Endothelial cell of umbilical vein (primary cell): ENCODE measurements around the gene PSMB5. TPM values are rescaled to one million over a fixed set of nuclear protein-coding genes. Genes with fewer than 3 reads are reported as not detected.

ENCODE experiments used
- BruUV-seq: library from RNA; stranded (reverse); fragments of 400-500 nt; replicated peaks from 2 replicates; lab custom pipeline; 2021; lab: Mats Ljungman, UMichigan
- CTCF ChIA-PET: fragments of 300-600, 350-600 bp; sonication (Branson Sonifier 250); formaldehyde crosslinking; loops from one replicate; lab custom pipeline; 2021; ENCODE audit warnings: antibody characterized with exemption, inconsistent platforms; lab: Charles Lee
- POLR2A ChIA-PET: fragments of 300-600, 350-600 bp; sonication (Branson Sonifier 250); formaldehyde crosslinking; loops from one replicate; lab custom pipeline; 2021; ENCODE audit warnings: antibody characterized with exemption, inconsistent platforms; lab: Charles Lee
- DNase-seq: peaks from one replicate; pipeline ENCODE4 v3.0.0-alpha.2; 2011; ENCODE audit warnings: low read depth, low spot score
- FAIRE-seq: peaks from 2 replicates; lab custom pipeline; 2011; peaks lifted over from hg19 to GRCh38; lab: Jason Lieb, UNC
- H2AFZ ChIP-seq: 2 replicates; pipeline ENCODE4 v1.6.0; 2012; ENCODE audit warnings: low read depth, low read length, control low read depth, inconsistent platforms
- H3K27ac ChIP-seq: 2 replicates; pipeline ENCODE4 v1.5.1; 2011; ENCODE audit warnings: low read depth, mild to moderate bottlenecking, control low read depth, low read length, moderate library complexity; ENCODE audit not compliant: insufficient read depth
- H3K27me3 ChIP-seq, 2 experiments: 2 replicates each; pipeline versions ENCODE4 v1.6.0 to v1.6.1; 2011; ENCODE audit warnings: low read length in 2 of 2, mixed read lengths in 1 of 2; ENCODE audit not compliant: control insufficient read depth in 2 of 2, insufficient read depth in 2 of 2
- H3K36me3 ChIP-seq, 2 experiments: 2 replicates in 1 of 2; 3 replicates in 1 of 2; pipeline ENCODE4 v1.5.1; 2011; ENCODE audit warnings: low read length in 2 of 2, mild to moderate bottlenecking in 1 of 2, moderate library complexity in 1 of 2; ENCODE audit not compliant: control insufficient read depth in 2 of 2, insufficient read depth in 2 of 2; ENCODE audit errors: extremely low read depth in 1 of 2
- H3K4me1 ChIP-seq: 3 replicates; pipeline ENCODE4 v1.5.1; 2011; ENCODE audit warnings: mild to moderate bottlenecking, low read length; ENCODE audit not compliant: control insufficient read depth, insufficient read depth; ENCODE audit errors: extremely low read depth
- H3K4me2 ChIP-seq: 2 replicates; pipeline ENCODE4 v1.6.1; 2011; ENCODE audit warnings: low read length, control low read depth, mixed read lengths; ENCODE audit not compliant: insufficient read depth
- H3K4me3 ChIP-seq, 3 experiments: fragments of 200-600 bp in 1 of 3; sonication (generic), shearing (Covaris generic) in 1 of 3; replicated peaks in 1 of 3; 2 replicates each; pipeline ENCODE4 v1.5.1; 2011 to 2016; ENCODE audit warnings: control low read depth in 3 of 3, low read length in 3 of 3, mild to moderate bottlenecking in 2 of 3, inconsistent platforms in 1 of 3, low read depth in 1 of 3, moderate library complexity in 1 of 3; ENCODE audit not compliant: insufficient read depth in 1 of 3
- H3K79me2 ChIP-seq: 2 replicates; pipeline ENCODE4 v1.6.0; 2012; ENCODE audit warnings: low read length, inconsistent platforms; ENCODE audit not compliant: control insufficient read depth, insufficient read depth
- H3K9ac ChIP-seq: replicated peaks from 2 replicates; pipeline ENCODE3; 2011; ENCODE audit warnings: low read length, control low read depth; ENCODE audit not compliant: insufficient read depth; ENCODE audit errors: extremely low read depth
- H3K9me1 ChIP-seq: replicated peaks from 3 replicates; pipeline ENCODE4 v1.6.0; 2011; ENCODE audit warnings: mild to moderate bottlenecking, low read length; ENCODE audit not compliant: control insufficient read depth, insufficient read depth; ENCODE audit errors: extremely low read depth
- H3K9me3 ChIP-seq: replicated peaks from 2 replicates; pipeline ENCODE4 v1.5.1; 2012; ENCODE audit warnings: low read length, inconsistent platforms; ENCODE audit not compliant: control insufficient read depth, insufficient read depth
- H4K20me1 ChIP-seq: replicated peaks from 2 replicates; pipeline ENCODE3; 2011; ENCODE audit warnings: mild to moderate bottlenecking, low read length; ENCODE audit not compliant: control insufficient read depth, insufficient read depth; ENCODE audit errors: extremely low read depth
- EZH2 ChIP-seq: IDR thresholded peaks from 2 replicates; pipeline ENCODE4 v1.6.1; 2012; ENCODE audit warnings: borderline replicate concordance, low read depth, mild to moderate bottlenecking, moderate library complexity, low read length, inconsistent platforms; ENCODE audit not compliant: severe bottlenecking
- FOS ChIP-seq: IDR thresholded peaks from 2 replicates; pipeline ENCODE4 v1.6.1; 2011; ENCODE audit warnings: mild to moderate bottlenecking, low read length, moderate library complexity, borderline replicate concordance; ENCODE audit not compliant: insufficient read depth
- GATA2 ChIP-seq: IDR thresholded peaks from 2 replicates; pipeline ENCODE4 v1.7.0; 2011; ENCODE audit warnings: low read depth, mild to moderate bottlenecking, moderate library complexity, mixed read lengths, low read length; ENCODE audit not compliant: insufficient read length, insufficient read depth
- JUN ChIP-seq: IDR thresholded peaks from 2 replicates; pipeline ENCODE4 v1.6.1; 2011; ENCODE audit warnings: borderline replicate concordance, low read depth; ENCODE audit not compliant: insufficient read length, insufficient read depth
- MAX ChIP-seq: IDR thresholded peaks from 2 replicates; pipeline ENCODE4 v1.6.1; 2011; ENCODE audit not compliant: insufficient read depth, insufficient read length
- POLR2A ChIP-seq: IDR thresholded peaks from 2 replicates; pipeline ENCODE4 v1.6.1; 2012; ENCODE audit warnings: low read depth, mild to moderate bottlenecking, control low read depth, low read length
- dilution Hi-C: fragments of 300-500 bp; cut with MboI; formaldehyde crosslinking; loops from one replicate; pipeline ENCODE4 v1.15.0; 2019; ENCODE audit warnings: low sequenced_read_pairs; ENCODE audit not compliant: extremely low pct_ligation_motif_present
- intact Hi-C: fragments of 100-400 bp; cut with micrococcal nuclease; formaldehyde crosslinking; loops from one replicate; pipeline ENCODE4 v1.10.0; 2022
- polyA plus RNA-seq, 4 experiments: library from polyadenylated mRNA; depleted of rRNA in 3 of 4; stranded (reverse) in 3 of 4; unstranded in 1 of 4; fragments of >200 nt; gene quantifications; 2 replicates each; pipeline versions ENCODE4 v1.2.1 to v1.2.3, GENCODE V29; 2011 to 2012; ENCODE audit warnings: missing spikeins in 1 of 4
- total RNA-seq: library from RNA; stranded (reverse); gene quantifications from 2 replicates; pipeline ENCODE4 v1.2.3, GENCODE V29; 2021
- TF ChIP-seq, protein P1 (sequence below), 2 donors: IDR thresholded peaks; 1 replicate in 1 of 2; 2 replicates in 1 of 2; pipeline ENCODE4 v1.5.1; 2011; ENCODE audit warnings: low read length in 2 of 2, mild to moderate bottlenecking in 2 of 2, moderate library complexity in 2 of 2, control low read depth in 1 of 2, inconsistent platforms in 1 of 2, low read depth in 1 of 2; ENCODE audit not compliant: insufficient read depth in 1 of 2; ENCODE audit errors: extremely low read depth in 1 of 2

Gene PSMB5
- total and polyA plus RNA-seq, 2 donors (not counting 3 experiments of a cell fraction or from before 2014, with no cell fraction given): 236 to 464 TPM

DNA sequence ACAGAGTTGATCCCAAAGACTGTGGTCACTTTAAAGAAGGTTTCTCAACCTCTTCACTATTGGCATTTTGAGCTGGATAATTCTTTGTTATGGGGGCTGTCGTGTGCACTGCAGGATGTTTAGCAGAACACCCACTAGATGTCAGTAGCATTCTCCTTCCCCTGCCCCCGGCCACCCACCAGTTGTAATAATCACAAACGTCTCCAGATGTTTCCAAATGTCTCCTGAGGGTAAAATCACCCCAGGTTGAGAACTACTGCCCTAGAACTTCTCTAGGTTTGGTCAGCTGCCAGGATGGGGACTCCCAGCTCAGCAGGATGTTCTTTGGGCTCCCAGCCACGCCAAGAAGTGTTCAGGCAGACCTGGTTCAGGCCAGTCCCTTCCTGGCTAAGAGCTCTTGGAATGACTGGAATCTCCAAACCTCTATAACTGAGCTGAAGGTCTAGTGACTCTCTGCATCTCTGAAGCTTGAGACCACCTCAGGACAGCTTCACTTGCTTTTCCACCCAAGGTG is 39.9 kb downstream of the PSMB5 start:
- FAIRE-seq: peak; percentile 88
- intact Hi-C loops (loop anchor here (1.0 to 5.0 kb wide), 3 partner anchors 52 to 112 kb away; no protein-coding TSS in a partner anchor), dilution Hi-C loops (no loop called here)
- no peaks in the 10 kb centered on the region for H3K36me3 ChIP-seq
- H3K4me2 ChIP-seq: no peak overlapping the region
- no peaks in the 10 kb centered on the region for H3K9me3 ChIP-seq
- CTCF ChIA-PET: interaction anchor here (0.6 to 17.1 kb wide), 42 partner anchors 9 to 438 kb away, joined by 3 to 1071 read pairs (median 5); partner anchors contain the start of genes AJUBA, CDH24, HAUS4 and LRP10
- no TSS peak for BruUV-seq
- no peaks in the 10 kb centered on the region for H4K20me1 ChIP-seq
- no peaks in the 10 kb centered on the region for H3K9me1 ChIP-seq
- H3K9ac ChIP-seq: no peak overlapping the region
- H3K4me3 ChIP-seq: no peak overlapping the region
- no peaks in the 10 kb centered on the region for H3K79me2 ChIP-seq
- H3K4me1 ChIP-seq: peaks cover 4% of the 10 kb centered on the region
- H2AFZ ChIP-seq: peak overlapping the region; percentile 56
- peak; percentile 49 for DNase-seq
- H3K27me3 ChIP-seq: no peaks in the 10 kb centered on the region
- no peak for TF ChIP-seq POLR2A
- TF ChIP-seq, protein P1, sequence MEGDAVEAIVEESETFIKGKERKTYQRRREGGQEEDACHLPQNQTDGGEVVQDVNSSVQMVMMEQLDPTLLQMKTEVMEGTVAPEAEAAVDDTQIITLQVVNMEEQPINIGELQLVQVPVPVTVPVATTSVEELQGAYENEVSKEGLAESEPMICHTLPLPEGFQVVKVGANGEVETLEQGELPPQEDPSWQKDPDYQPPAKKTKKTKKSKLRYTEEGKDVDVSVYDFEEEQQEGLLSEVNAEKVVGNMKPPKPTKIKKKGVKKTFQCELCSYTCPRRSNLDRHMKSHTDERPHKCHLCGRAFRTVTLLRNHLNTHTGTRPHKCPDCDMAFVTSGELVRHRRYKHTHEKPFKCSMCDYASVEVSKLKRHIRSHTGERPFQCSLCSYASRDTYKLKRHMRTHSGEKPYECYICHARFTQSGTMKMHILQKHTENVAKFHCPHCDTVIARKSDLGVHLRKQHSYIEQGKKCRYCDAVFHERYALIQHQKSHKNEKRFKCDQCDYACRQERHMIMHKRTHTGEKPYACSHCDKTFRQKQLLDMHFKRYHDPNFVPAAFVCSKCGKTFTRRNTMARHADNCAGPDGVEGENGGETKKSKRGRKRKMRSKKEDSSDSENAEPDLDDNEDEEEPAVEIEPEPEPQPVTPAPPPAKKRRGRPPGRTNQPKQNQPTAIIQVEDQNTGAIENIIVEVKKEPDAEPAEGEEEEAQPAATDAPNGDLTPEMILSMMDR (IDR thresholded peaks at IDR 0.05; ENCODE audit: extremely low read depth in 1 of 2, insufficient read depth in 1 of 2, low read depth in 1 of 2, low read length in 2 of 2): peak; percentile 54 to 64
- no peak overlapping the region for H3K27ac ChIP-seq
- POLR2A ChIA-PET: interaction anchor here (0.6 to 2.0 kb wide), 4 partner anchors 8 to 63 kb away, joined by 3 to 6 read pairs (median 3); no protein-coding TSS in a partner anchor

- DNase-seq (no peak), FAIRE-seq (no peak)
- ChIA-PET CTCF (interaction anchor here (1.6 to 17.1 kb wide), 6 partner anchors 12 to 116 kb away, joined by 4 to 1071 read pairs (median 9); partner anchors contain the start of genes AJUBA and CDH24), POLR2A (no interaction called here)
- Histone ChIP-seq H3K4me2 (no peak overlapping the region), H3K4me3 (no peak overlapping the region), H3K27ac (no peak overlapping the region), H3K36me3 (no peaks in the 10 kb centered on the region), H3K9me3 (no peaks in the 10 kb centered on the region), H3K27me3 (no peaks in the 10 kb centered on the region), H3K4me1 (peaks cover 4% of the 10 kb centered on the region), H3K9me1 (no peaks in the 10 kb centered on the region), H3K9ac (no peak overlapping the region), H3K79me2 (no peaks in the 10 kb centered on the region), H2AFZ (no peak overlapping the region), H4K20me1 (no peaks in the 10 kb centered on the region)
- intact Hi-C loops (loop anchor here (5.0 kb wide), 1 partner anchor 114 kb away; no protein-coding TSS in a partner anchor), dilution Hi-C loops (no loop called here)
- BruUV-seq: no TSS peak
- TF ChIP-seq EZH2 (no peak), FOS (no peak), MAX (no peak), JUN (no peak), GATA2 (no peak)
These were observed 41.2 kb downstream of the PSMB5 start for GRCh38 chr14:22993517-22993916.
